Testis (tissue), 3 donors: ENCODE data around the gene BBS12. TPM values are rescaled to one million over a fixed set of nuclear protein-coding genes. Genes with fewer than 3 reads are reported as not detected.

Experiments
- DNase-seq: peaks from one replicate; pipeline ENCODE4 v3.0.0-alpha.2; 2019
- H3K27ac ChIP-seq, 2 donors: fragments of 200-600 bp; sonication (generic); one replicate each; pipeline ENCODE4 v1.5.1; 2019
- H3K27me3 ChIP-seq: fragments of 200-600 bp; sonication (generic); one replicate; pipeline ENCODE4 v1.5.1; 2019
- H3K36me3 ChIP-seq: fragments of 200-600 bp; sonication (generic); one replicate; pipeline ENCODE4 v1.5.1; 2017; ENCODE audit warnings: low read depth; ENCODE audit errors: missing control alignments
- H3K4me1 ChIP-seq: fragments of 200-600 bp; sonication (generic); one replicate; pipeline ENCODE4 v1.5.1; 2019
- H3K4me3 ChIP-seq, 2 donors: fragments of 200-600 bp; sonication (generic); one replicate each; pipeline ENCODE4 v1.5.1; 2017 to 2019
- H3K9me3 ChIP-seq: fragments of 200-600 bp; sonication (generic); one replicate; pipeline ENCODE4 v1.5.1; 2017
- POLR2A ChIP-seq: fragments of 450-650 bp; IDR thresholded peaks from one replicate; pipeline ENCODE4 v1.6.1; 2017; ENCODE audit warnings: antibody characterized with exemption, mild to moderate bottlenecking, moderate library complexity
- WGBS, 2 donors: methylation state at CpG; one replicate each; pipeline ENCODE4 v1.1.5; 2018; 5-methylcytosine and 5-hydroxymethylcytosine counted together
- intact Hi-C: fragments of 100-400 bp; cut with DNase I; formaldehyde crosslinking; loops from one replicate; pipeline ENCODE4 v1.15.1; 2023; ENCODE audit warnings: low total_unique reads
- polyA plus RNA-seq: library from polyadenylated mRNA; stranded (reverse); fragments of 350-450 nt; fragmentation: Illumina TruSeq; extraction: RNeasy Lipid Tissue Mini Kit (QIAGEN cat#74804); gene quantifications from one replicate; pipeline ENCODE4 v1.2.3, GENCODE V29; 2014; ENCODE audit warnings: low read depth, low replicate concordance; ENCODE audit not compliant: insufficient read depth
- total RNA-seq, 2 donors: library from RNA; depleted of rRNA; stranded (reverse); fragments of >200 nt; gene quantifications; one replicate each; pipeline ENCODE4 v1.2.3, GENCODE V29; 2016
- TF ChIP-seq, protein P1 (sequence below), 3 experiments: fragments of 450-650 bp in 2 of 3; fragments of 200-600 bp in 1 of 3; sonication (generic) in 1 of 3; IDR thresholded peaks; one replicate each; pipeline ENCODE4 v1.5.1; 2016 to 2019; ENCODE audit warnings: antibody characterized with exemption in 3 of 3, mild to moderate bottlenecking in 2 of 3, moderate library complexity in 1 of 3

BBS12 gene
- total and polyA plus RNA-seq, 3 donors from 2014 or later: 5.0 to 15.7 (median 7.5) TPM

GRCh38 chr4:122746485-122746965 is 14.0 kb downstream of the BBS12 start:
- intact Hi-C loops: no loop called here
- Histone ChIP-seq H3K4me1 (no peaks in the 10 kb centered on the region), H3K27ac (no peak overlapping the region), H3K9me3 (no peaks in the 10 kb centered on the region), H3K27me3 (no peaks in the 10 kb centered on the region), H3K4me3 (no peak overlapping the region), H3K36me3 (no peaks in the 10 kb centered on the region)
- WGBS, 2 donors: 70 to 91% methylated on average over 2 of the region's 2 CpGs
- no peak for TF ChIP-seq POLR2A
- TF ChIP-seq, protein P1, sequence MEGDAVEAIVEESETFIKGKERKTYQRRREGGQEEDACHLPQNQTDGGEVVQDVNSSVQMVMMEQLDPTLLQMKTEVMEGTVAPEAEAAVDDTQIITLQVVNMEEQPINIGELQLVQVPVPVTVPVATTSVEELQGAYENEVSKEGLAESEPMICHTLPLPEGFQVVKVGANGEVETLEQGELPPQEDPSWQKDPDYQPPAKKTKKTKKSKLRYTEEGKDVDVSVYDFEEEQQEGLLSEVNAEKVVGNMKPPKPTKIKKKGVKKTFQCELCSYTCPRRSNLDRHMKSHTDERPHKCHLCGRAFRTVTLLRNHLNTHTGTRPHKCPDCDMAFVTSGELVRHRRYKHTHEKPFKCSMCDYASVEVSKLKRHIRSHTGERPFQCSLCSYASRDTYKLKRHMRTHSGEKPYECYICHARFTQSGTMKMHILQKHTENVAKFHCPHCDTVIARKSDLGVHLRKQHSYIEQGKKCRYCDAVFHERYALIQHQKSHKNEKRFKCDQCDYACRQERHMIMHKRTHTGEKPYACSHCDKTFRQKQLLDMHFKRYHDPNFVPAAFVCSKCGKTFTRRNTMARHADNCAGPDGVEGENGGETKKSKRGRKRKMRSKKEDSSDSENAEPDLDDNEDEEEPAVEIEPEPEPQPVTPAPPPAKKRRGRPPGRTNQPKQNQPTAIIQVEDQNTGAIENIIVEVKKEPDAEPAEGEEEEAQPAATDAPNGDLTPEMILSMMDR (IDR thresholded peaks at IDR 0.05): no peak
- DNase-seq: no peak

DNA sequence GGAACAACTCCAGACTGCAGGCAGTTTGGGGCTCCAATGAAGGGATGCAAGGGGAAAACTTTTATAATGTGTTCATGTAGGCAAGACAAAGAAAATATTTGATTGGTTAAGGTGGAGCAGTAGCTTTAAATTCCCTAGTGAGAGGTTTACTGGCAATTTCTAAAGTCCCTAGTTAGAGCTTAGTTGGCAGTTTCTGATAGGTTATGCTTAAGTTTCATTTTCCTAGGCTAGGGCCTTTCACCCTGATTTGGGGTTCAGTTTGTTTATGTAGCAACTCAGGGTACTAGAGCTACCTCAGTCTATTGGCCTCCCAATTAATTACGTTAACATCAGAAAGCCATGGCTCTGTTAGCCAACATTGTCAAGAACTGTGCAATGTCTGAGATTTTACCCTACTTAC is 14.6 kb downstream of the BBS12 start:
- Histone ChIP-seq H3K27me3 (no peaks in the 10 kb centered on the region), H3K27ac (no peak overlapping the region), H3K4me3 (no peak overlapping the region), H3K36me3 (no peaks in the 10 kb centered on the region), H3K9me3 (no peaks in the 10 kb centered on the region), H3K4me1 (no peaks in the 10 kb centered on the region)
- DNase-seq: no peak
- 42 to 100% methylated on average over 1 of the region's 1 CpG for WGBS, 2 donors
- intact Hi-C loops: no loop called here
- TF ChIP-seq POLR2A: no peak
- TF ChIP-seq, protein P1 (IDR thresholded peaks at IDR 0.05): no peak

DNA sequence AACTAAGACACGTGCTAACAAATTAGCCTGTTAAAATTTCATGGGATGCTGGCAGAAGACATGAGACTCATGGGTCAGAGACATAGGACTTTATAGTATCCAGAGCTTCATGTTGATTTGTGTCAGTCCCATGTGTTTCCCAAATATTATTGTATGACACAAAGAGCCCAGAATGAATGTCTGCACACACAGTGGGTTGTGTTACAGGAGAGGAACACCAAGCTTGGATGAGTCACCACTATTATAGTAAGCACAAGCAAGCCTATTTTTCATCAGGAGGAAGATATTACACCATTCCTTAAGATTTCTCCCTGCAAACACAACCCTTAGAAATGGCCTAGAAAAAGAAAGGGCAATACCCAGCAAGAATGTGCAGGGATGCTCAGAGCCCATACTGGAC is 15.4 kb downstream of the BBS12 start:
- H3K4me1 ChIP-seq: no peaks in the 10 kb centered on the region
- TF ChIP-seq, protein P1 (IDR thresholded peaks at IDR 0.05): no peak
- no peak for TF ChIP-seq POLR2A
- DNase-seq: no peak
- H3K9me3 ChIP-seq: no peaks in the 10 kb centered on the region
- intact Hi-C loops: no loop called here
- 89 to 96% methylated on average over 1 of the region's 1 CpG for WGBS, 2 donors
- H3K27ac ChIP-seq: no peak overlapping the region
- H3K36me3 ChIP-seq: no peaks in the 10 kb centered on the region
- no peaks in the 10 kb centered on the region for H3K27me3 ChIP-seq
- H3K4me3 ChIP-seq: no peak overlapping the region

DNA sequence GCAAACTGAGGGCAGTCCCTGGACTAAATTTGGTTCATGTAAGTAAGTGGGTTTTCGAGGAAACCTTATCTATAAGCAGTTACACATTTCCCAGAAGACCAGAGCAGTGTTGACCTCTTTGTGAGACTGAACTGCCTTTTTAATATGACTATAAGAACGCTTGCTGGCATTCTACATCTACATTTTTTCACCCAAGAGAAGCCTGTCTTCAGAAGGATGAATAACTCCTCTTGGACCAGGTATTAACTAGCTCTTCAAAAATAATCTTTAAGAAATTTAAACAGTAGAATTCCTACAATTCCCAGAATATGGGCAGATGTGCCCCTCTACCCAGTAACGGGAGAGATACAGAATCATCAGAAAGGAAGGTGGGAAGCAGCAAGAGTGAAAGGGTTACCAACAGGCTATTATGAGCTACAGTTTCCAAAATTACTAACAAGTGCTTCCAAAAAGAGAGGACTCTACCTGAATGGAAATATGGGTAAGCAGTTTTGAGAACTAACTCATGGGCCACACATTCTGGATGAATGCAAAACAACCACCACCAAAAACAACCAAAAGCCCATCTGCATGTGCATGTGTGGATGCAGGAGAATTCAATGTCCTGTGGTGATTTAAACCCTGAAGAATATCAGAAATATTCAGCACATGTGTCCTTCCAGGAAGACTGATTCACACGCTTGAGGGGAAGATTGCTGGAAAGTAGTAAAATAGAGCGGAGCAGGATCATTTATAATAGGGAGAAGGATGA is 17.4 kb downstream of the BBS12 start:
- H3K4me3 ChIP-seq: no peak overlapping the region
- H3K36me3 ChIP-seq: no peaks in the 10 kb centered on the region
- H3K4me1 ChIP-seq: no peaks in the 10 kb centered on the region
- no peaks in the 10 kb centered on the region for H3K27me3 ChIP-seq
- intact Hi-C loops: loop anchor here (10.0 kb wide), 1 partner anchor 165 kb away; no protein-coding TSS in a partner anchor
- no peak overlapping the region for H3K27ac ChIP-seq
- WGBS, 2 donors: 85 to 89% methylated on average over 5 of the region's 5 CpGs
- H3K9me3 ChIP-seq: no peaks in the 10 kb centered on the region
- DNase-seq: no peak
- TF ChIP-seq POLR2A: no peak
- TF ChIP-seq, protein P1 (IDR thresholded peaks at IDR 0.05): no peak

GRCh38 chr4:122755675-122756074 is 23.2 kb downstream of the BBS12 start:
- no peak for DNase-seq
- TF ChIP-seq, protein P1 (IDR thresholded peaks at IDR 0.05): no peak
- no peak for TF ChIP-seq POLR2A
- Histone ChIP-seq H3K27me3 (no peaks in the 10 kb centered on the region), H3K27ac (no peak overlapping the region), H3K4me1 (no peaks in the 10 kb centered on the region), H3K9me3 (no peaks in the 10 kb centered on the region), H3K4me3 (no peak overlapping the region), H3K36me3 (no peaks in the 10 kb centered on the region)
- 51 to 57% methylated on average over 4 of the region's 4 CpGs for WGBS, 2 donors
- intact Hi-C loops: loop anchor here (10.0 kb wide), 1 partner anchor 159 kb away; no protein-coding TSS in a partner anchor
